Measurements from ENCODE around the gene MIEF1.
A peak's percentile ranks its signal among the peaks of the same experiment; 100 is the strongest.

Gene MIEF1

GRCh38 chr22:39471381-39472141 lies 30.5 kb upstream of the MIEF1 start:
- peaks cover 2% of the 10 kb centered on the region; the same call in 1 of the 2 replicates for H3K4me1 ChIP-seq (ENCODE audit: control insufficient read depth, insufficient read depth, low read length)
- H3K4me3 ChIP-seq (ENCODE audit: low read depth, low read length), result no peak overlapping the region
- CTCF ChIA-PET, result interaction anchor here (0.6 to 1.5 kb wide), 5 partner anchors 8 to 568 kb away, joined by 3 to 6 read pairs (median 3); no protein-coding TSS in a partner anchor
- POLR2A ChIA-PET, result interaction anchor here (1.5 kb wide), 1 partner anchor 48 kb away, joined by 6 read pairs; the partner anchor contains the start of gene ATF4
- H3K27ac ChIP-seq (ENCODE audit: extremely low read depth, low read depth, low read length), result no peak overlapping the region
- no peaks in the 10 kb centered on the region for H3K36me3 ChIP-seq (ENCODE audit: control insufficient read depth in 2 of 2, insufficient read depth in 1 of 2, low read length in 2 of 2)
- TF ChIP-seq ZNF26 (tag by site-specific recombination; IDR thresholded peaks at IDR 0.05) (no peak), SP2 (tag by site-specific recombination; IDR thresholded peaks at IDR 0.05) (no peak), KLF1 (tag by site-specific recombination; IDR thresholded peaks at IDR 0.05) (peak; percentile 70), TCF7L2 (IDR thresholded peaks at IDR 0.05; ENCODE audit: borderline replicate concordance, low read depth, low read length) (no peak), ZNF571 (tag by site-specific recombination; IDR thresholded peaks at IDR 0.05) (no peak)
- no peaks in the 10 kb centered on the region for H3K9me3 ChIP-seq (ENCODE audit: control insufficient read depth, insufficient read depth, low read depth, low read length)

- peaks cover 2% of the 10 kb centered on the region; the same call in 1 of the 2 replicates for H3K4me1 ChIP-seq (ENCODE audit: control insufficient read depth, insufficient read depth, low read length)
- peaks cover 0 to 6% of the 10 kb centered on the region in 2 experiments; a peak in 1 of 3 replicates for H3K36me3 ChIP-seq (ENCODE audit: control insufficient read depth in 2 of 2, insufficient read depth in 1 of 2, low read length in 2 of 2)
- H3K27ac ChIP-seq (ENCODE audit: extremely low read depth, low read depth, low read length), result no peak overlapping the region
- no peaks in the 10 kb centered on the region for H3K9me3 ChIP-seq (ENCODE audit: control insufficient read depth, insufficient read depth, low read depth, low read length)
- ChIA-PET CTCF (interaction anchor here (0.6 to 1.4 kb wide), 4 partner anchors 7 to 64 kb away, joined by 3 read pairs; no protein-coding TSS in a partner anchor), POLR2A (interaction anchor here (0.6 to 1.5 kb wide), 2 partner anchors 47 to 1628 kb away, joined by 3 to 6 read pairs; partner anchors contain the start of genes ANKRD54 and ATF4)
- no peak overlapping the region for H3K4me3 ChIP-seq (ENCODE audit: low read depth, low read length)
- peak; percentile 38 for TF ChIP-seq SP2 (tag by site-specific recombination; IDR thresholded peaks at IDR 0.05)
- TF ChIP-seq ZNF341 (tag by site-specific recombination; IDR thresholded peaks at IDR 0.05; ENCODE audit: low read depth), result peak; percentile 57; the same call in 1 of the 2 replicates
- TF ChIP-seq ZNF677 (tag by site-specific recombination; IDR thresholded peaks at IDR 0.05), result no peak
- TF ChIP-seq ZNF48 (tag by site-specific recombination; IDR thresholded peaks at IDR 0.05), result no peak
- no peak for TF ChIP-seq ELK4 (IDR thresholded peaks at IDR 0.05; ENCODE audit: borderline replicate concordance, low read depth, low read length)
- TF ChIP-seq ZNF785 (tag by site-specific recombination; IDR thresholded peaks at IDR 0.05), result no peak
- peak; percentile 77 for TF ChIP-seq KLF17 (tag by site-specific recombination; IDR thresholded peaks at IDR 0.05)
- TF ChIP-seq ZNF214 (tag by site-specific recombination; IDR thresholded peaks at IDR 0.05; ENCODE audit: borderline replicate concordance), result no peak
- TF ChIP-seq KLF1 (tag by site-specific recombination; IDR thresholded peaks at IDR 0.05), result peak; percentile 51
- peak; percentile 87 for TF ChIP-seq ZIC2 (tag by site-specific recombination; IDR thresholded peaks at IDR 0.05)
These were observed 29.2 kb upstream of the MIEF1 start for GRCh38 chr22:39472570-39473556.

GRCh38 chr22:39473851-39474250 lies 28.2 kb upstream of the MIEF1 start:
- TF ChIP-seq ZNF132 (tag by site-specific recombination; IDR thresholded peaks at IDR 0.05; ENCODE audit: borderline replicate concordance) (no peak), ZNF654 (tag by site-specific recombination; IDR thresholded peaks at IDR 0.05; ENCODE audit: low read depth) (no peak), YY1 (tag by site-specific recombination; IDR thresholded peaks at IDR 0.05) (no peak), KLF10 (tag by site-specific recombination; IDR thresholded peaks at IDR 0.05) (no peak), KLF9 (tag by site-specific recombination; IDR thresholded peaks at IDR 0.05; ENCODE audit: low read depth) (no peak), ZSCAN30 (tag by site-specific recombination; IDR thresholded peaks at IDR 0.05) (no peak), KLF8 (tag by site-specific recombination; IDR thresholded peaks at IDR 0.05) (no peak)
- Histone ChIP-seq H3K4me1 (ENCODE audit: control insufficient read depth, insufficient read depth, low read length) (peaks cover 2% of the 10 kb centered on the region; the same call in 1 of the 2 replicates), H3K36me3 (ENCODE audit: control insufficient read depth in 2 of 2, insufficient read depth in 1 of 2, low read length in 2 of 2) (peaks cover 0 to 6% of the 10 kb centered on the region in 2 experiments; a peak in 1 of 3 replicates), H3K9me3 (ENCODE audit: control insufficient read depth, insufficient read depth, low read depth, low read length) (no peaks in the 10 kb centered on the region), H3K4me3 (ENCODE audit: low read depth, low read length) (no peak overlapping the region), H3K27ac (ENCODE audit: extremely low read depth, low read depth, low read length) (no peak overlapping the region)
- ChIA-PET POLR2A (no interaction called here), CTCF (interaction anchor here (0.5 to 0.6 kb wide), 3 partner anchors 9 to 63 kb away, joined by 3 to 4 read pairs (median 3); no protein-coding TSS in a partner anchor)

Measured in HEK293 (cell line).